GM12891 (cell line): ENCODE data around the gene DEUP1.

Experiments
- DNase-seq: peaks from one replicate; pipeline ENCODE4 v3.0.0; 2011; ENCODE audit warnings: low spot score; ENCODE audit not compliant: insufficient read length
- FAIRE-seq: peaks from 2 replicates; lab custom pipeline; 2011; peaks lifted over from hg19 to GRCh38; lab: Jason Lieb, UNC
- PAX5 ChIP-seq: IDR thresholded peaks from 2 replicates; pipeline ENCODE4 v1.6.1; 2011; ENCODE audit warnings: low read length, moderate library complexity, mild to moderate bottlenecking; ENCODE audit not compliant: insufficient read depth, severe bottlenecking
- POLR2A ChIP-seq: IDR thresholded peaks from 2 replicates; pipeline ENCODE4 v1.6.1; 2011; ENCODE audit warnings: low read depth, low read length, control low read depth
- POLR2AphosphoS5 ChIP-seq: IDR thresholded peaks from 2 replicates; pipeline ENCODE4 v1.6.1; 2011; ENCODE audit warnings: low read depth, low read length, control low read depth
- POU2F2 ChIP-seq: IDR thresholded peaks from 2 replicates; pipeline ENCODE4 v1.6.1; 2011; ENCODE audit warnings: low read depth, mild to moderate bottlenecking, control low read depth, low read length, moderate library complexity
- SPI1 ChIP-seq: IDR thresholded peaks from 2 replicates; pipeline ENCODE4 v1.6.1; 2011; ENCODE audit warnings: low read depth, low read length, control low read depth
- TAF1 ChIP-seq: IDR thresholded peaks from 2 replicates; pipeline ENCODE4 v1.6.1; 2011; ENCODE audit warnings: low read depth, low read length, control low read depth

Gene DEUP1

DNA sequence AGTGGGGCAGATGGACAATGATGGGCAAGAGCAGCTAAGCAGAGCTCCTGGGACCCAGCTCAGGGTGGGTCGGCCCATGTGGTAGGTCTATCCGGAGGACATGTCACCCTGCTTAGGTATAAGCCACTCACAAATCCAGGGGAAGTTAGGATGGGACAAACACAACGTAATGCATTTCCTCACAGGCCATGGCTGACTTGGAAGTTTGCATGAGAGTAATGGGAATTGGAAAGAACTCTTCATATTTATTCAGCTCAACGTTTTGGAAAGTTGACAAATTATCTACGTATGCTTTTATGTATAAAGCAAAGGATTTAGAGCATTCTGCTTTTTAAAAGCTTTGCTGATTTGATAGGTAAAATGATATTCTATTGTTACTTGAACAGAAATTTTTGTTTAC is 137.7 kb downstream of the DEUP1 start:
- FAIRE-seq (no peak), DNase-seq (no peak)
- TF ChIP-seq POLR2AphosphoS5 (no peak), PAX5 (no peak), SPI1 (no peak), POLR2A (no peak), POU2F2 (no peak), TAF1 (no peak)

DNA sequence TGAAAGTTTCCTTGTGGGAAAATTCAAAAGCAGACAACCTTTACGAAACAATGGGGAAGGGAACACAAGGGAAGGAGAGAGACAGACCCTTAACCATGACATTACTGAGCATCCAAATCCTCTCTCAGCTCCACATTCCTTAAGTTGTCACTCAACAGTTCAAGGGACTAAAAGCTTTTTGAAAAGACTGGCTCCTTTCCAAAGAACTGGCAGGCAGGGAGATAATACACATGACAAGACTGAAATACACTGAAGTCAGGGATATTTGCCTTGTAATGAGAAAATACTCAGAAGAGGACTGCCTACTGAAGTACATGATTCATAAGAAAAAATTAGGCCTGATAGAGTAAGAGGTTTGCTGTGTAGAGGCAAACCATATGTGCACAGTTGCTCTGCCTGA is 143.6 kb downstream of the DEUP1 start:
- FAIRE-seq (no peak), DNase-seq (no peak)
- TF ChIP-seq POLR2A (no peak), PAX5 (no peak), TAF1 (no peak), SPI1 (no peak), POU2F2 (no peak)

DNA sequence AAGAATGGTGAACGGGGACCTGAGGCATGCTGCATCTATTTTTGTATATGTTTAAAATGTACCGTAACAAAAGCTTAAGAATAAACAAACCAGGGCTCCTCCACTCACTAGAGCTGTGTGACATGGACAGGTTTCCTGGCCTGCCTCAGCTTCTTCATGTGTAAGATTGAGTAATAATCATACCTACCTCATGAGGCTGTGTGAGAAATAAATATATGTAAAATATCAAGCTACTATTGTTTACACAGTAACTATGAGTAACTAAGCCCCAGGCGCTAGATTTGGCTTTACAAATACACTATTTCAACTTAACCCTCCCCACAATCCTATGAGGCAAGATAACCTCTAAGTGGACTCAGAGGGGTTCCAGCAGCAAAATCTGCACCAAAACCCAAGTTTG is 146.3 kb downstream of the DEUP1 start:
- no peak for FAIRE-seq

DNA sequence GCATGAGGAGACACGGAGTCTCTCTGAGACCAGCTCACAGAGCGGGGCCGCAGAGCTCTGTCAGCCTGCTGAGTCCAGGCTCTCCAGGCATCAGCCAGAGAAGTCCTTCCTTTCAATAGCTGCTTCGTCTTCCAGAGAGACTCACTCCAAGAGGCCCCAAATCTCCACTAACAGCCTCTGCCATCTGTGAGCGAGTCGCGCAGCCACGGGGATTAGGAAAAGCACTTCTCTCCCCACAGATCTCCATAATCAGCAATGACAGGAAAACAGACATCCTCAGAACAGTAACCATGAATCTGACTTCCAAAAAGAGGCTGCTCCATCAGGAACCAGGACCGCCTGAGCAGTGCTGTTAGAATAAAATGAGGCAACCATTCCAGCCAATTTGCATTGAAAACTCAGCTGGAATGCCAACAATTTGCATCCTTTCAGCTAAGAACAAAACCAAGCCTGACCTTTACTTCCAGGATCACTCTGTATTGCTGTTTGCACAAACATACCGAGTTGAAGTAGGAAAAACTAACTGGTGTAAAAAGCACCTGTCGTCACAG is 147.2 kb downstream of the DEUP1 start:
- TF ChIP-seq PAX5 (no peak), TAF1 (no peak), SPI1 (no peak)
- no peak for FAIRE-seq
- DNase-seq: no peak

More for the DNA sequence above, 146.3 kb downstream of the DEUP1 start:
- no peak for DNase-seq
- no peak for TF ChIP-seq POLR2AphosphoS5
- TF ChIP-seq POU2F2: no peak

DNA sequence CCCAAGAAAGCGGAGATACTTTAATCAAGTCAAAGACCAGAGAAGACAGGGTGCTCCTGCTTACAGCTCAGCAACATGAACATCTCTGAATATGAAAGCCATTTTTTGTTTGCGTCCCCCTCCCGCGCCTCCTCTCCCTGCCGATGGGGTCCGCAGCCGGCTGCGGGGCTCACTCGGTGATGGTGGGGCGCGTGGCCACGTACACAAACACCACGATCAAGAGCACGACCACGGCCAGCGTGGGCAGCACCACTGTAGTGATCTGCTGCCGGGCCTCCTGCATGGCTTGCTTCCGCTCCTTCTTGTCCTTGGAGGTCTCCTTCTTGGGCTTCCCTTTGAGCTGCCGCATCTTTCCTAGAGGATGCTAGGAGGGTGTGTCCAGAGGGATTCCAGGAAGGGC is 148.3 kb downstream of the DEUP1 start:
- FAIRE-seq (no peak), DNase-seq (no peak)
- TF ChIP-seq TAF1 (no peak), POU2F2 (no peak), POLR2A (no peak), POLR2AphosphoS5 (no peak), SPI1 (no peak), PAX5 (no peak)

DNA sequence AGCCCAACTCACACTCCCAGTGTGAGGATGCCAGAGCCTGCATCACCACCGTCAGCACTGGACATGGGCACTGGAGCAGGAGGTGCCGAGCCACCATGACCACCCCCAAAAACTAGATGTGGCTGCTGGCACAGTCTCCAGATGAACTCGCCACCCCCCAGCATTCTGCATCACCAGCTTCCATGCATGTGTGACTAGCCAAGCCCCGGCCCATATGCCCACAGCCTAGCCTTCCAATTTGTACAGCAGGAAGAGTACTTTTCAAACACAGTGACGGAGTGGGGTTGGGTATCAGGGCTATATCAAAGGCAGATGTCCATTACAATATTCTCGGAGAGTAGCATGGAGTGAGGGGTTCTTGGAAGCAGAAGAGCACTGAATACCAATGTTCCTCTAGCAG is 149.7 kb downstream of the DEUP1 start:
- DNase-seq (no peak), FAIRE-seq (no peak)
- TF ChIP-seq SPI1: no peak

DNA sequence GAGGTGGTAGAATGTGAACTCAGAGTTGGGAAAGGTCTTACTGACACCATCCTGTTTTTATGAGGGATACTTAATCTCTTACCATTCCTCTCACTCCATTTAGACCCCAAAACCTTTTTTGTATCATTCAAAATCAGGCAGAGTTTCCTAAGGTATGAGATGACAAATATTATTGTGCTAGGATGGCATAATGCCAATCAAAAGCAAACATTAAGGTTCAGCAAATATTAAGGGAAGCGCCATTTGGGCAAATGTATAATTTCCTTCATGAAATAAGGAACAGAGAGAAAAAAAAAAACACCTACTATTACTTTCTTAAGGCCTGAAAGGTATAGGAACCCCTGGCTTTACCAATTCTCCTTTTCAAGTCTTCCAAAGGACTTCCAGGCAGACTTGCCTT is 150.2 kb downstream of the DEUP1 start:
- DNase-seq (no peak), FAIRE-seq (no peak)
- TF ChIP-seq POU2F2 (no peak), POLR2A (no peak), POLR2AphosphoS5 (no peak), PAX5 (no peak), SPI1 (no peak), TAF1 (no peak)

DNA sequence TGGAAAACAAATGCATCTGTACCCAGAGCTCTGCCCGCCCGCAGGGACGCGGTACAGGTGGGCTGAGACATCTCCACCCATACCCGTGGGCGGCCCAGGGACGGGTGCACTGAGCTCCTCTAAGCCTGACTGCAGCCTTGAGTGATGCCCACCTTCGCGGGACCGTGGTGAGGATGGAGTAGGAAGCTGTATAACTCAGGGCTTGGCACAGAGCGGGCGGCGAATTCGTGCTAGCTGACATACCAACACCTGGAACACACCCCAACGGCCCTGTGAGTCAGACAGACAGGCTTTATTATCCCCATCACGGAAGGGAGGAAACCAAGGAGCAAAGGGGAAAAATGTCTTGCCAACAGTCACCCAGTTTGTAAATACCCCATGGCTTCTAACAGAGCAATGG is 150.7 kb downstream of the DEUP1 start:
- DNase-seq: no peak
- TF ChIP-seq TAF1: no peak
- TF ChIP-seq POU2F2: no peak
- no peak for TF ChIP-seq POLR2AphosphoS5
- TF ChIP-seq SPI1: no peak
- no peak for TF ChIP-seq POLR2A
- TF ChIP-seq PAX5: no peak
- FAIRE-seq: no peak

DNA sequence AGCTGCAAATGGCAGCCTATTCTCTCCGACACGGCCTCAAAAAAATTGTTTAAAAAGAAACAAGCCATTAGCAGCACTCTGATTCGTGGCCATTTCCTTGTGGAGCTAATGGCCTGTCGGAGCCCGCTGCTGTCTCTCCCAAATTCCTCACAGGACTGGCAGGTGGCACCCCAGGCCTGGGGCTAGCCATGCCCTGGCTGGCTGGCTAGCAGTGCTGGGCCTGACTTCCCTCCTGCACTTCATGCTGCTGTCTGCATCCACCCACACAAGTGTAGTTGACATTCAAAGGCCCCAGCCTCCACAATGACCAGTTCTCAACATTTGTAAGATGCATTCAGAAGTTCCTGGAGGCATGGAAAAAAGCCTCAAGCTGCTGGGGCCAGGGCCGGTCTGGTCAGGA is 151.2 kb downstream of the DEUP1 start:
- DNase-seq: no peak

DNA sequence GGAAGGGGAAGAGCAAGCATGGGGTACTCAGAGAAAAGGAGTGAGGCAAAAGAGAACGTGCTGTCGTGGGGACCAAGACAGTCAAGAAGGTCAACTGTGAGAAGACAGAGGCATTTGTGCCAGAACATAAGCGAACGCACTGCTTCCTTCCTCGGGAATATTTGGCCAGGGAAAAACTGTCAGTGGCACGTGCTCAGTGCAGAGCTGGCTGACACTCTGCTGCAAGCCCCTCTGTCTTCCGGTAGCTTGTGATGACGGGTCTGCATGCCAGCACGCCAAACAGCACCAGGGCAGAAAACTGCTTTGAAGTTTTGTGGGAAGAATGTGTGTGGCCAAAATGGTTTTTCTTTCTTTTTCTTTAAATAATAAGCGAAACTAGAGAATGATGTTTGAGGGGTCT is 152.0 kb downstream of the DEUP1 start:
- TF ChIP-seq PAX5 (no peak), SPI1 (no peak), TAF1 (no peak), POLR2A (no peak), POLR2AphosphoS5 (no peak), POU2F2 (no peak)
- DNase-seq: no peak
- no peak for FAIRE-seq

More for the DNA sequence above, 151.2 kb downstream of the DEUP1 start:
- TF ChIP-seq POLR2AphosphoS5: no peak
- FAIRE-seq: no peak

DNA sequence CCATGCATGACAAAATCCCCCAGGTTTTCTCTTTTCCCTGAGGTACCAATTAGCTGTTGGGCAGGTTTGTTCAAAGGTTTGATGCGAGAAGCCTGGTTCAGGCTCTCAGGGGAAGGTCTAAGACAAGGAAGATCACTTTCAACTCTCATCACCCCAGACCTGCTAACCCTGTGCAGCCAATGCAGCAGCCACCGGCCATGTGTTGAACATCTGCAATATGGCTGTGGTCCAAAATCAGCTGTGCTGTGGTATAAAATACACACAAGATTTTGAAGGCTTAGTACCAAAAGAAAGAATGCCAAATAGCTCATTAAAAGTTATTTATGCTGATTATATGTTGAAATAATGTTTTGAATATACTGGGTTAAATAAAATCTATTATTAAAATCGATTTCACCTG is 154.2 kb downstream of the DEUP1 start:
- no peak for DNase-seq
- no peak for FAIRE-seq
- TF ChIP-seq POLR2A (no peak), POLR2AphosphoS5 (no peak), SPI1 (no peak), TAF1 (no peak), POU2F2 (no peak), PAX5 (no peak)

DNA sequence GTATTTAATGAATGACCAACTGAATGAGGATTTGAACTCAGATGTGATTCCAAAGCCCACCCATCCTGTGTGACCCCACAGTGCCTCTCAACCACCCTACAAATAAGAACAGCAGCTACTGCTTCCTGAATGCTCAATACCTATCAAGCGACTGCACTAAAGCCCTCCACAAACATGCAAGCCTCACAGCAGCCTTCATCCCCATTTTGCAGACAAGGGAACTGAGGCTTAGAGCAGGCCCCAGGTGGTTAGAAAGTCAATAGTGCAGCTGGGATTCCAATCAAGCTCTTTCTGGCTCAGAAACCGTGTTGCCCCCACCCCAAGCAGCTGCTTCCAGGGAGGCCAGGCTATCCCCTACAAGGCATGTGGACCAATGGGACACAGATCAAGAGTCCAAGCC is 155.4 kb downstream of the DEUP1 start:
- DNase-seq (no peak), FAIRE-seq (no peak)
- TF ChIP-seq SPI1 (no peak), POLR2A (no peak), TAF1 (no peak), POLR2AphosphoS5 (no peak), PAX5 (no peak), POU2F2 (no peak)
